Measurements from ENCODE around the gene QSER1.
"Not testable (repeated sequence)": the region's sequence is repeated elsewhere in the genome, so short reads cannot be mapped to it uniquely, and the experiment has no call there.

Gene QSER1

DNA sequence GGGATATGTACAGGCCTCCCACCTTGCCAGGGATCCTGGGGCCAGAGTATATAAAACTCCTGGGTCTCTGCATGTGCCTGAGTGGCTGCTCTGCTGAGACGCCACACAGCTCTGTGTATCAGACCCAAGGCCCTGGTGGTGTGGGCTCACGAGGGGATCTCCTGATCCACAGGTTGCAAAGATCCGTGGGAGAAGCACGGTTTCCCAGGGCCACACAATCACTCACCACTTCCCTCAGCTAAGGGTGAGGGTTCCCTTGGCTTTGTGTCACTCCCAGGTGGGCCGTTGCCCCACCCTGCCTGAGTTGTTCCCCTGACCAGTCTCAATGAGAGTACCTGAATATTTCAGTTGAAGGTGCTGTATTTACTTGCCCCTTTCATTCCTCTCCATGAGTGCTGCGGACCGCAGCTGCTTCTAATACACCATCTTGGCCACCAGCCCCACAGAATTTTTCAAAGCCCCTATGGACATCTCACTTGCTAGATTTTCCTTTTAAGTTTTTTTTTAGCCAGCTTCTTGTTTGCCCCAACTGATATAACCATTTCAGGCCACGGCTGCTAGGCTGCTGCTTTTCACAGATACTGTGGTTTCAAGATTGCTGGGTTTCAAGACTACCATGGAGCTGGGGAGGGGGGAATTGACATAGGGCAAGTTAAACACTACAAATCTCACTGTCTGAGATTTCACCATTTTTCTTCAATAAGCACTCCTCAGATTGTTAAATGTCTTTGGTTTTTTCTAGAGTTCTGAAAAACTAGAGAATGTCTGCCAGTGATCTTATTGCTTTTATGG, 109.3 kb downstream of the QSER1 start:
- no peak for DNase-seq (ENCODE audit: low read depth)

DNA sequence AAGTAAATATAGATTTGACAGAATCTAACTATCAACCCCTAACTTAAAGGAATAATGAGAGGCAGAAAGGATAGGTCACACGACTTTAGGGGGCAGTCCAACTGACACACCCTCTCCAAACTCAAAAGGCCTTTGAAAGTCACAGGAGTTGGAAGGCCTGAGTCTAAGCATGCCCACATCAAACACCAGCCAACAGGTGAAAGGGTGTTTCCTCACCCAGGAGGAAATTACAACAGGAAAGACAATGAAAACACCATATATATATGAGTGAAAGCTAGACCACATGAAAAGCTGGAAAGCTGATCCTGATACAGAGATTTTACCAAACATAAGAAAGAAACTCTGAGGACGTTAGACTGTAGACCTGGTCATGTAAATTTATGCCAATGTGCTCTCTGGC, 112.6 kb downstream of the QSER1 start:
- DNase-seq (ENCODE audit: low read depth), result no peak

DNA sequence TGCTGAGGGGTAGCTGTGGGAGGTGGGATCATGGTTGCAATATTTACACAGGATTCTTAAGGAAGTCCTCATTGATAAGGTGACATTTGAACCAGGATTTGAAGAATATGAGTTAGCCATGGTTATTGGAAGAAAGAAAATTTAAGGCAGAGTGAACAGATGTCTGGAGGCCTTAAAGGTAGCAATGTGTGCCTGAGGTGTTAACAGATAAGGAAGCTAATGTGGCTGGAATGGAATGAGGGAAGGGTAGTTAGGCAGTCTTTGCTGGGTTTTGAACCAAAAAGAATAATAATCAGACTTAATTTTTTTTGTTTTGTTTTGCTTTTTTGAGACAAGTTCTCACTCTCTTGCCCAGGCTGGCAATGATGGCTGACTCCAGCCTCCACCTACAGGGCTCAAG, 113.4 kb downstream of the QSER1 start:
- no peak for DNase-seq (ENCODE audit: low read depth)

DNA sequence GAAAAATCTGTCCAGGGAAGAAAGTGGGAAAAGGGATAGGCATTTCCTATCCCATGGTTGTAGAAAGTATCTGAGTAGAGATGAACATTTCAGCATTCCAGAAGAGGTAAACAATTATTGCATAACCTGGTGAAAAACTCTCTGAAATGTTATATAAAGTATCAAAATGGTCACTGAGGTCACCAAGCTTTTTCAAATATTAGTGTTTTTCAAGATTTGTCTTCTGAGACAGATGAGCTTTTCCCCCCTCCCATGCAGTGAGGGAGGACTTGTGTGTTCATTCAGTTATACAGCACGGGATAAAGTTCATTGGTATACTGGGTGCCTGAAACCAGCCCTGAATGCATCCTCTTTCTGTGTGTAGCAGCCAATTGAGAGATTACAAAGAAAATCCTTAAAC, 121.1 kb downstream of the QSER1 start:
- no peak for DNase-seq (ENCODE audit: low read depth)

DNA sequence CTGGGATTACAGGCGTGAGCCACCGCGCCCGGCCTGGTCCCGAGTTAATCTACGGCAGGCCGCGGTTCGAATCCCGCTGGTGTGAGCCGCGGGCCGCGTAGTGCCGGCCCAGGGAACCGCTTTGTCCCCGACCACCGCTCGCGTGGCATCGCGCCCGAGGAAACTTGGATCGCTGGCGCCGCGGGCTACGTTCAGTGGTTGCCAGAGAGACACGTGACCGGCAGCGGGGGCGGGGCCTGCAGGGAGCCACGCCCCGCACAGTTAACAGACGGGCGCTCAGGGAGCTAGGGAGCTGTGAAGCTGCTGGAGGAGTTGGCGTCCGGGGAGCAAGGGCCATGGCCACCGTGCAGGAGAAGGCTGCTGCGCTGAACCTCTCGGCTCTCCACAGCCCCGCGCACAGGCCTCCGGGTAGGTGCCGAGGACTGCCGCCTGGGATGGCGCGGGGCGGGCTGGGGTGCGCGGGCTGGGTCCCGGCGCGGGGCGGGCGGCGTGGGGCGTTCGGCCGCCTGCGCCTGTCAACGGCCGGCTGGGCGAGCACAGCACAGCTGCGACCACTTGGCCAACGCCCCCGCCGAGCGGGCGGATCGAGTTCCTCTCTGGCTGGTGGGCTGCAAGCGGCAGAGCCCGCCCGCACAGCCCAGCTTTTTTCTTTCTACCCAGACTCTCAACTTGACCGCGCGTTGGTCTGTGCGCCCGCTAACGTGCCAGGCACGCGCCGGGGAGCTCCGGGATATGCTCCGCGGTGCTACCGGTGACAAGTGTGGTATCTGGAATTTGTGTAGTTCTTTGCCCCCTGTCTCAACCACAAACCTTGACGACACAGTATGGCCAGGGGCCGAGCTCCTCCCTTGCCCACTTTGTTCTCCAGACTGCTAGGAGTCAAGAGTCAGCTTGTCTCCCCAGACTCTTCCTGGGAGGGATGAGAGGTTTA, 123.3 kb downstream of the QSER1 start, which contains the start of gene DEPDC7:
Gene DEPDC7, plus strand, starts transcription at position 258 of the 931 bp plus-strand sequence. Its CDS starts 78 bp downstream, at position 336.
- peak; percentile 62 for DNase-seq (ENCODE audit: low read depth)

DNA sequence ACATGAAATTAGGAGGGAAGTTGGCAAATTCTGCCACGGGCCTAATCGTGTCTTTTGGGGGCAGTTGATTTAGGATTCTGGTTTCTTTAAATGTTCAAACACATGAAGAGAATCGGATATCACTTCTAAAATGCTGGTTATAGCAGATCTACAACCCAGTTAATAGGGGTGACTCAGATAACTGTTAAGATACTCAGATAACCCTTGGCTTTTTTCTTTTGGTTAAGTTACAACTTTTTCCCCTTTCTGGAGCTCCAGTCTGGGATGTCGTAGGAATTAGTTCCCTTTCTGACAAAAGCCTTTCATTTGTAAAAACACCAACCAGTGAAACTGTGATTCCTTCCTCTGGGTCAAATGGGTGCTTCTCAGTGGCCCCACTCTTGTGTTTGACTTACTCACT, 124.0 kb downstream of the QSER1 start:
- DNase-seq (ENCODE audit: low read depth), result no peak

DNA sequence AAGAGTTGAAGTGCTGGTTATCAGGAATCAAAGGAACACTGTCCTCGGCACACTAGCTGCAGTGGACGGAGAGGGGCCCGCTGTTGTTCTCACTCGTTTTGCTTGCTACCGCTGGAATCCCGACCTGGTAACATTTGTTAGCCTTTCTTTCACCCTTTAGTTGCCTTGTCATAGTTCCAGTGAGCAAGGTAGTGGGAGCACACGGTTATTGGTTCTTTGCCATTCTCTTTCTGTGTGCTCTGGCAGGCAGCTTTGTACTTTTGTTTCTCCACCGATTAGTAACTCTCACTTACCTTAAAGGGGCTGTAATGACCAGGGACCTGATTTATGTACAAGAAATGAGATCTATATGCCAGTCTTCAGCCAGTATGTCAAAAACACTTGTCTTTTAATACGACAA, 124.9 kb downstream of the QSER1 start:
- DNase-seq (ENCODE audit: low read depth), result no peak

DNA sequence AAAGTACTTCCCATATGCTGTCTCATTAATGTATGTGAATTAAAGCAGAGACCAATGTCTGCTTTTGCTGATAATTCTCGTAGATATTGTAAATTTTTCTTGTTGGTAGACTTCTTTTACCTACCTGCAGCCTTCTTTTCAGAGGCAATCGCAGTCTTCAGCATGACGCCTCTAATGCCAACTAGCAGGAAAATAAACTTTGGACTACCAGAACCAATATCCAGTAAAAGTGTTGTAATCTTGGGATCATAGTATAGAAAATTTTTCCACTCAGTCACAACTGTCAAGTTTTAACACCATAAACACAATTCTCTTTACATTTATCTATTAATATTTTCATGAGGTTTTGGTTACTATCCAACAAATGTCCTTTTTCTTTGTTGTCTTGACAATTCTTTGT, 125.4 kb downstream of the QSER1 start:
- DNase-seq (ENCODE audit: low read depth), result no peak

DNA sequence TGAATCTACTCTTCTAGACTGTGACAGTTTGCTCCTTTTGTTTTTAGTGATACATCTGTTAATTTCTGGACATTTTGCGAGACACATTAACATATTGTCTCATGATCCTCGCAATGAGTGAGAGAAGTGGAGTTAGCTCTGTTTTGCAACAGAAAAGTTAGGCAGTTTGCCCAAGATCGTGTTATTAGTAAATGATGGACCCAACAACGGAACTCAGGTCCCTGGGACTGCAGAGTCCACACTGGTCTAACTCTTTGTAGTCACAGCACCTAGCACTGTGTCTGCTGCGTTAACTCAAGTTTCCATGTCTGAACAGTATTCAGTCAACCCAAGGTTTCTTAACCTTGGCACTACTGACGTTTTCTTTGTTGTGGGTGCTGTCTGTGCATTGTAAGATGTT, 126.2 kb downstream of the QSER1 start:
- DNase-seq (ENCODE audit: low read depth), result no peak

DNA sequence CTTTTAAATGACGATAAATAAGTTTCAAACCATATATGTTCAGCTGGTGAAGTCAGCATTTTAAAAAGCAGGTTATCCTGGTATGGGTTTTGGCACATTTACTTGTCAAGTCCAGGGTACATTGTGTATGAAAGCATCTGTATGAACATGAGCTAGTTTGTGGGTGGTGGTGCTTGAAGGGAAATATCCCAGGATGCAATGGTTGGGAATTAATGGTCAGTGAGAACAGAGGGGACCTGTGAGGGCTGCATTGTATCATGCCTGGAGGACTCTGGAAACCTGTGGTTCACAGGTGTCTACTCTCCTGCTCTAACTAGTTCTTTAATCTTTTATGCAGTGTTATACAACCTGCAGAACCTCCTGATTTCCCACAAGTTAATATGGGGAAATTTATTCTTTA, 128.9 kb downstream of the QSER1 start:
- no peak for DNase-seq (ENCODE audit: low read depth)

DNA sequence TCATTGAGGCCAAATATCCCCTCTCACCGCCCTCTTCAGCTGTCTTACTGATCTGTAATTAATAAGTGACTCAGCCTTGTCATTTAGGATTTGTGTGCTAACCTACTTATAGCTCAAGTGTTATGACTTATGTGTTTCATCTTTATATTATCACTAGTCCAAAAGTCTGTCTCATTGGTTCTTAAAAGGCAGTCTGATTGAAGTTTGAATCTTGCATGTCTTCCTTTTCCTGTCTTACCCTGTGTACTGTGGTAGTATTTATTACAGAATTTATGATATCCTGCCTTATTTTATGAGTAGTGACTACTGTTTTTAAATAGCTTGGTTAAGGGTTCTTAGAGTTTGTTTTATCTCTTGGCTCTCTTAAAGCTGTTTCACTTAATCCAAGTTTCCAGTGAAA, 129.3 kb downstream of the QSER1 start:
- no peak for DNase-seq (ENCODE audit: low read depth)

DNA sequence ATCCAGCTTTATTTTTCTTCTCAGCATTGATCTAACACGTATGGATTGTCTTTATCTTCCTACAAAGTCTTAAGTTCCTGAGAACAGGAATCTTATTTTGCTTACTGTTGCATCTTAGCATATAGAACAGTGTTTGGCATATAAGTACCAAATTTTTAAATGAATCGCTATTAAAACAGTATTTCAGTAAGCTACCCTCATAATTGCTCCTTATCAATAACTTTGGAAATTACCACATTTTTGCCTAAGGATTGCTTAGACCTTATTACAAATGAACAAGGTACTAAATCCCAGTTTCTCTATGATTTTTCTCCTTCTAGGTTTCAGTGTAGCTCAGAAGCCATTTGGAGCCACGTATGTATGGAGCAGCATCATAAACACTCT, 132.7 kb downstream of the QSER1 start:
- no peak for DNase-seq (ENCODE audit: low read depth)

DNA sequence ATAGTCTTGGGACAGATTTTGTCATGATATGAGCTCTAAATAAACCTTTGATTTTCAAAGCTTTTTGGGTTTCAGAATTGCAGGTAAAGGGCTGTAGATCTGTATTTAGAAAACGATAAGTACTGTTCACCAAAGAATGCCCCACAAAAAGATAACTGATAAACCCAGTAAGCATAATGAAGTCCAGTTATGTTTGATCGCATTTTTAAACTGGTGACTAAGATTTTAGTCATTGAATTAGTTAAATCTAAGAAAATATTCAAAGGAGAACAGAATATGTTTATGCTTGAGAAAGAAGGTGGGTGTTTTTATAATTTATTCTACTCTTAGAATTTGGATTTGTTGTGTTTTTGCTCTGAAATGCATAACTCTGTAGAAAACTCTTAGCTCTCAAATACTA, 134.6 kb downstream of the QSER1 start:
- no peak for DNase-seq (ENCODE audit: low read depth)

DNA sequence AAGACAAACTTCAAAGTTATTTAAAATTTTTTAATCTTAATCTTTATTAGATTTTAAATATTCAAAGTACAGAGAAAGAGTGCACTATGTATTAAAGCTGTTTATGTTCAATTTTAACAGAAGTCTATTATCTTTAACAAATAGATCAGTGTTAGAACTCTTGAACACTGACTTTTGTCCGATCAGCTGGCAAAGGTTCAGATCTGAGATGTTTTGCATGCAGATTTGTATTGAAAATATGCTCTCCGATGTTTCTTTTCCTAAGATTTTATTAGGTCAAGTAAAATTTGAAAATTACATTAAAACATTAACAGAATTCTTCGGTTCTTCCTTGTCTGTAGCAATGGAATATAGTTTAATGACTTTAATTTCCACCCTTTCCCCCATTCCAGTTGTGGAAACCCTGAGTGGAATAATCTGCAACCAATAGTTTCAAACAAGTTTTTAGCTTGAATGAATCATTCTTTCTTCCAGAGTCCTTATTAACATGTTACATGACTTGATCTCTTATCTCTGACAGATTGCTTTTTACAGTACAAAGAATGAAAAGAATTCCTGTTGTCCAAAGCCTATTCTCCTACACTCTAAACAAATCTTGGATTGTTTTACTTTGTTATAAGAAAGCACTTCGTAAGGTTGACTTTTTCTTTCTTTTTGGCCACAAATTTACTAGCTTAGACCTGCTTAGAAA, 135.4 kb downstream of the QSER1 start:
- DNase-seq (ENCODE audit: low read depth), result no peak

DNA sequence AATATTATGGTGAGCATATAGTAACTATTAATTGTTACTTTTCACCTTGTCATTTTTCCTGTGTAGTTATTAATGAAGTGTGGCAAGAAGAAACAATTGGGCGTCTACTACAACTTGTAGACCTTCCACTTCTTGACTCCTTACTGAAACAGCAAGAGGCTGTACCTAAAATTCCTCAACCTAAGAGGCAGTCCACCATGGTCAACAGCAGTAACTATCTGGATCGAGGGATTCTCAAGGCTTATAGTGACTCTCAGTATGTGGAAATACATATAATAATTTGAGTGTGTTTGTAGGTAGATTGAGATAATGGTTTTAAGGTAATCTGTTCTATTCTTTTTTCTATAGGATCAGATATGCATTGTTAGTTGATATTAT, 135.9 kb downstream of the QSER1 start:
- DNase-seq (ENCODE audit: low read depth), result no peak

DNA sequence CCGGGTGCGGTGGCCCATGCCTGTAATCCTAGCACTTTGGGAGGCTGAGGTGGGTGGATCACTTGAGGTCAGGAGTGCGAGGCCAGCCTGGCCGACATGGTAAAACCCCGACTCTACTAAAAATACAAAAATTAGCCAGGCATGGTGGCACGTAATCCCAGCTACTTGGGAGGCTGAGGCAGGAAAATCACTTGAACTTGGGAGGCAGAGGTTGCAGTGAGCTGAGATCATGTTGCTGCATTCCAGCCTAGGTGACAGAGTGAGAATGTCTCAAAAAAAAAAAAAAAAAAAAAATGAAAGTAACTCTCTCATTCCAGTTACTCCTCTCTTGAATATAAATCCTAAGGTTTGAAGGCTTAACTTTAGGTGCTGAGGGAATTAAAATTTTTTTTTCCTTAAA, 136.6 kb downstream of the QSER1 start:
- DNase-seq (ENCODE audit: low read depth), result not testable (repeated sequence)

Data from CMK (cell line).